IMR-90 (cell line): ENCODE data around the gene CPNE4. TPM values are rescaled to one million over a fixed set of nuclear protein-coding genes. Genes with fewer than 3 reads are reported as not detected.

Experiments
- ATAC-seq: fragments of 200-7000 bp; cut with Tn5 transposase; 2 replicates; pipeline ENCODE4 v1.9.1; 2020; ENCODE audit warnings: low read depth, mild to moderate bottlenecking, moderate library complexity
- BruUV-seq: library from RNA; stranded (reverse); fragments of 400-500 nt; replicated peaks from 2 replicates; lab custom pipeline; 2021; lab: Mats Ljungman, UMichigan
- CTCF ChIA-PET: fragments of 300-600 bp; formaldehyde crosslinking; extraction: SDS; loops from one replicate; lab custom pipeline; 2021; ENCODE audit warnings: antibody characterized with exemption; lab: Yijun Ruan, JAX
- POLR2A ChIA-PET: fragments of 300-600 bp; sonication (Branson Sonifier 250); formaldehyde crosslinking; loops from one replicate; lab custom pipeline; 2022; ENCODE audit warnings: antibody characterized with exemption; ENCODE audit not compliant: unreplicated experiment; lab: Charles Lee
- DNase-seq: peaks from one replicate; pipeline ENCODE4 v3.0.0; 2013
- H2AFZ ChIP-seq: replicated peaks from 2 replicates; pipeline ENCODE3; 2013; ENCODE audit warnings: low read length, mild to moderate bottlenecking; ENCODE audit not compliant: poor library complexity
- H2AK5ac ChIP-seq: 2 replicates; pipeline ENCODE4 v1.6.1; 2013; ENCODE audit warnings: low read depth, low read length, inconsistent platforms
- H2AK9ac ChIP-seq: replicated peaks from 2 replicates; pipeline ENCODE3; 2013; ENCODE audit warnings: mild to moderate bottlenecking, low read depth, low read length, moderate library complexity; ENCODE audit not compliant: poor library complexity
- H2BK120ac ChIP-seq: 2 replicates; pipeline ENCODE4 v1.6.1; 2013; ENCODE audit warnings: low read depth, low read length, inconsistent platforms
- H2BK15ac ChIP-seq: 3 replicates; pipeline ENCODE4 v1.6.1; 2013; ENCODE audit warnings: low read depth, low read length, inconsistent platforms
- H2BK20ac ChIP-seq: 2 replicates; pipeline ENCODE4 v1.6.1; 2013; ENCODE audit warnings: low read depth, mild to moderate bottlenecking, inconsistent platforms, low read length, moderate library complexity
- H2BK5ac ChIP-seq: 2 replicates; pipeline ENCODE4 v1.6.1; 2013; ENCODE audit warnings: mild to moderate bottlenecking, low read depth, low read length, inconsistent platforms; ENCODE audit not compliant: poor library complexity, severe bottlenecking
- H3K14ac ChIP-seq: replicated peaks from 2 replicates; pipeline ENCODE4 v1.6.1; 2013; ENCODE audit warnings: low read depth, low read length, inconsistent platforms
- H3K18ac ChIP-seq: 2 replicates; pipeline ENCODE4 v1.6.1; 2013; ENCODE audit warnings: low read depth, low read length, control low read depth
- H3K23ac ChIP-seq: 2 replicates; pipeline ENCODE4 v1.6.1; 2013; ENCODE audit warnings: low read depth, low read length, inconsistent platforms
- H3K27ac ChIP-seq: 2 replicates; pipeline ENCODE4 v1.5.1; 2013; ENCODE audit warnings: mild to moderate bottlenecking, control low read depth, low read length; ENCODE audit not compliant: insufficient read depth
- H3K27me3 ChIP-seq: 2 replicates; pipeline ENCODE4 v1.6.1; 2013; ENCODE audit warnings: low read length; ENCODE audit not compliant: control insufficient read depth, insufficient read depth
- H3K36me3 ChIP-seq: 2 replicates; pipeline ENCODE4 v1.6.1; 2013; ENCODE audit warnings: low read length, mixed read lengths; ENCODE audit not compliant: control insufficient read depth, insufficient read depth
- H3K4ac ChIP-seq: 2 replicates; pipeline ENCODE4 v1.6.1; 2013; ENCODE audit warnings: low read depth, low read length, inconsistent platforms
- H3K4me1 ChIP-seq: 2 replicates; pipeline ENCODE4 v1.6.1; 2013; ENCODE audit warnings: low read length, mixed read lengths; ENCODE audit not compliant: control insufficient read depth, insufficient read depth
- H3K4me2 ChIP-seq: 2 replicates; pipeline ENCODE4 v1.6.1; 2013; ENCODE audit warnings: low read depth, mild to moderate bottlenecking, control low read depth, low read length, moderate library complexity
- H3K4me3 ChIP-seq: 2 replicates; pipeline ENCODE4 v1.5.1; 2013; ENCODE audit warnings: low read depth, mild to moderate bottlenecking, control low read depth, low read length, moderate library complexity; ENCODE audit not compliant: insufficient read depth
- H3K56ac ChIP-seq: 2 replicates; pipeline ENCODE4 v1.6.1; 2013; ENCODE audit warnings: low read length, inconsistent platforms; ENCODE audit not compliant: insufficient read depth; ENCODE audit errors: extremely low read depth
- H3K79me1 ChIP-seq, 2 experiments: 2 replicates each; pipeline ENCODE4 v1.6.1; 2013; ENCODE audit warnings: low read length in 2 of 2, inconsistent platforms in 1 of 2, low read depth in 1 of 2
- H3K9ac ChIP-seq: 2 replicates; pipeline ENCODE4 v1.6.1; 2013; ENCODE audit warnings: low read depth, low read length, control low read depth
- H3K9me1 ChIP-seq: 2 replicates; pipeline ENCODE4 v1.6.1; 2013; ENCODE audit warnings: low read length, inconsistent platforms; ENCODE audit not compliant: insufficient read depth
- H3K9me3 ChIP-seq: 2 replicates; pipeline ENCODE4 v1.6.1; 2013; ENCODE audit warnings: low read length; ENCODE audit not compliant: control insufficient read depth, insufficient read depth
- H4K20me1 ChIP-seq: 2 replicates; pipeline ENCODE4 v1.6.1; 2013; ENCODE audit warnings: low read length, inconsistent platforms; ENCODE audit not compliant: insufficient read depth
- H4K5ac ChIP-seq: 2 replicates; pipeline ENCODE4 v1.6.1; 2013; ENCODE audit warnings: mild to moderate bottlenecking, low read depth, low read length, control low read depth
- H4K8ac ChIP-seq, 2 experiments: 2 replicates each; pipeline ENCODE4 v1.6.1; 2013; ENCODE audit warnings: low read depth in 2 of 2, low read length in 2 of 2, control low read depth in 1 of 2, inconsistent platforms in 1 of 2
- H4K91ac ChIP-seq: 2 replicates; pipeline ENCODE4 v1.6.1; 2013; ENCODE audit warnings: low read depth, low read length, inconsistent platforms; ENCODE audit not compliant: insufficient read depth
- BHLHE40 ChIP-seq: fragments of 150-350 bp; IDR thresholded peaks from 2 replicates; pipeline ENCODE4 v1.6.1; 2016; ENCODE audit warnings: mild to moderate bottlenecking, low read depth, low read length
- CEBPB ChIP-seq: IDR thresholded peaks from 2 replicates; pipeline ENCODE4 v1.6.1; 2012; ENCODE audit warnings: low read depth, low read length, improper control_type of control experiment
- CHD1 ChIP-seq: IDR thresholded peaks from 2 replicates; pipeline ENCODE4 v1.6.1; 2012; ENCODE audit warnings: low read depth, low read length, improper control_type of control experiment
- ELK1 ChIP-seq: fragments of 150-350 bp; IDR thresholded peaks from 2 replicates; pipeline ENCODE4 v1.6.1; 2016; ENCODE audit warnings: low read depth, mild to moderate bottlenecking, low read length, moderate library complexity, borderline replicate concordance
- FOS ChIP-seq: fragments of 150-350 bp; IDR thresholded peaks from 2 replicates; pipeline ENCODE4 v1.6.1; 2016; ENCODE audit warnings: low read depth, low read length
- MAFK ChIP-seq: IDR thresholded peaks from 2 replicates; pipeline ENCODE4 v1.6.1; 2012; ENCODE audit warnings: low read depth, low read length, improper control_type of control experiment
- MAZ ChIP-seq: IDR thresholded peaks from 2 replicates; pipeline ENCODE4 v1.6.1; 2012; ENCODE audit warnings: low read depth, mild to moderate bottlenecking, low read length, improper control_type of control experiment, moderate library complexity, borderline replicate concordance
- MXI1 ChIP-seq: IDR thresholded peaks from 2 replicates; pipeline ENCODE4 v1.6.1; 2012; ENCODE audit warnings: low read depth, mild to moderate bottlenecking, low read length, moderate library complexity, borderline replicate concordance
- NFE2L2 ChIP-seq: fragments of 150-350 bp; IDR thresholded peaks from 2 replicates; pipeline ENCODE4 v1.6.1; 2016; ENCODE audit warnings: low read depth, mild to moderate bottlenecking, low read length
- POLR2A ChIP-seq: IDR thresholded peaks from 2 replicates; pipeline ENCODE4 v1.6.1; 2012; ENCODE audit warnings: mild to moderate bottlenecking, low read depth, low read length
- RAD21 ChIP-seq: IDR thresholded peaks from 2 replicates; pipeline ENCODE4 v1.6.1; 2012; ENCODE audit warnings: low read length, improper control_type of control experiment
- RFX5 ChIP-seq: IDR thresholded peaks from 2 replicates; pipeline ENCODE4 v1.8.0; 2012; ENCODE audit warnings: low read depth, mild to moderate bottlenecking, low read length, moderate library complexity
- SMC3 ChIP-seq: fragments of 150-350 bp; IDR thresholded peaks from 2 replicates; pipeline ENCODE4 v1.6.1; 2016; ENCODE audit warnings: low read depth, mild to moderate bottlenecking, antibody characterized with exemption, low read length, moderate library complexity
- dilution Hi-C: fragments of 300-500 bp; cut with HindIII; formaldehyde crosslinking; loops from one replicate; pipeline ENCODE4 v1.14.3; 2018; ENCODE audit warnings: low sequenced_read_pairs; ENCODE audit not compliant: unreplicated experiment
- in situ Hi-C: fragments of 300-500 bp; cut with MboI; formaldehyde crosslinking; loops from 3 replicates; pipeline ENCODE4 v1.14.3; 2019; ENCODE audit warnings: low sequenced_read_pairs, inconsistent platforms, mixed read lengths
- intact Hi-C: fragments of 100-400 bp; cut with micrococcal nuclease; formaldehyde crosslinking; loops from 2 replicates; pipeline ENCODE4 v1.10.0; 2022
- polyA plus RNA-seq, 3 experiments: library from polyadenylated mRNA; depleted of rRNA; stranded (reverse); fragments of >200 nt; gene quantifications; 2 replicates each; pipeline ENCODE4 v1.2.3, GENCODE V29; 2012; ENCODE audit warnings: low replicate concordance in 1 of 3
- total RNA-seq: library from RNA; depleted of rRNA; stranded (reverse); fragments of >200 nt; gene quantifications from 2 replicates; pipeline ENCODE4 v1.2.3, GENCODE V29; 2012
- TF ChIP-seq, protein P1 (sequence below): fragments of 150-350 bp; IDR thresholded peaks from 2 replicates; pipeline ENCODE4 v1.6.1; 2017; ENCODE audit warnings: mild to moderate bottlenecking, antibody characterized with exemption, low read length, low read depth

CPNE4 gene
- total and polyA plus RNA-seq, 2 of the 4 experiments (the other 2 are of a cell fraction) = not detected

GRCh38 chr3:131898346-131898745 lies 136.5 kb downstream of the CPNE4 start:
- H2AFZ ChIP-seq = no peak overlapping the region
- no peaks in the 10 kb centered on the region for H4K20me1 ChIP-seq
- H3K4me3 ChIP-seq = no peak overlapping the region
- intact Hi-C loops (no loop called here), in situ Hi-C loops (no loop called here), dilution Hi-C loops (no loop called here)
- DNase-seq (no peak), ATAC-seq (no peak)
- H3K56ac ChIP-seq = no peak overlapping the region
- no peaks in the 10 kb centered on the region for H3K9me3 ChIP-seq
- H3K79me1 ChIP-seq = no peaks in the 10 kb centered on the region
- H4K91ac ChIP-seq = no peak overlapping the region
- no peak overlapping the region for H4K5ac ChIP-seq
- no TSS peak for BruUV-seq
- H3K23ac ChIP-seq = no peak overlapping the region
- H2BK15ac ChIP-seq = no peak overlapping the region
- no peaks in the 10 kb centered on the region for H3K4me1 ChIP-seq
- no peak overlapping the region for H2AK9ac ChIP-seq
- H3K18ac ChIP-seq = no peak overlapping the region
- H2BK20ac ChIP-seq = no peak overlapping the region
- TF ChIP-seq NFE2L2 (no peak), RAD21 (no peak), ELK1 (no peak), FOS (no peak), MAFK (no peak), MAZ (no peak), RFX5 (no peak), CHD1 (no peak), CEBPB (no peak), POLR2A (no peak), SMC3 (no peak), BHLHE40 (no peak), MXI1 (no peak)
- TF ChIP-seq, protein P1, sequence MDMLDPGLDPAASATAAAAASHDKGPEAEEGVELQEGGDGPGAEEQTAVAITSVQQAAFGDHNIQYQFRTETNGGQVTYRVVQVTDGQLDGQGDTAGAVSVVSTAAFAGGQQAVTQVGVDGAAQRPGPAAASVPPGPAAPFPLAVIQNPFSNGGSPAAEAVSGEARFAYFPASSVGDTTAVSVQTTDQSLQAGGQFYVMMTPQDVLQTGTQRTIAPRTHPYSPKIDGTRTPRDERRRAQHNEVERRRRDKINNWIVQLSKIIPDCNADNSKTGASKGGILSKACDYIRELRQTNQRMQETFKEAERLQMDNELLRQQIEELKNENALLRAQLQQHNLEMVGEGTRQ = no peak
- no peaks in the 10 kb centered on the region for H3K9me1 ChIP-seq
- no peaks in the 10 kb centered on the region for H3K27me3 ChIP-seq
- ChIA-PET POLR2A (no interaction called here), CTCF (no interaction called here)
- H3K4me2 ChIP-seq = no peak overlapping the region
- no peak overlapping the region for H3K9ac ChIP-seq
- no peaks in the 10 kb centered on the region for H3K36me3 ChIP-seq
- no peak overlapping the region for H3K27ac ChIP-seq
- no peak overlapping the region for H4K8ac ChIP-seq
- H2BK5ac ChIP-seq = no peak overlapping the region
- no peak overlapping the region for H2AK5ac ChIP-seq
- no peak overlapping the region for H3K4ac ChIP-seq
- no peak overlapping the region for H2BK120ac ChIP-seq
- no peak overlapping the region for H3K14ac ChIP-seq
